M059J (cell line): ENCODE measurements around the gene MFAP1. TPM values are rescaled to one million over a fixed set of nuclear protein-coding genes. Genes with fewer than 3 reads are reported as not detected.
"Not testable (repeated sequence)": the region's sequence is repeated elsewhere in the genome, so short reads cannot be mapped to it uniquely, and the experiment has no call there.

Experiments
- DNase-seq: peaks from one replicate; pipeline ENCODE4 v3.0.0-alpha.2; 2012; ENCODE audit warnings: low read depth
- total RNA-seq: library from RNA; depleted of rRNA; stranded (reverse); fragments of >200 nt; shearing (Covaris generic); gene quantifications from 2 replicates; pipeline ENCODE4 v1.2.3, GENCODE V29; 2014; rRNA removed

Gene MFAP1
- total RNA-seq = 22.0 and 34.0 TPM in 2 replicates

DNA sequence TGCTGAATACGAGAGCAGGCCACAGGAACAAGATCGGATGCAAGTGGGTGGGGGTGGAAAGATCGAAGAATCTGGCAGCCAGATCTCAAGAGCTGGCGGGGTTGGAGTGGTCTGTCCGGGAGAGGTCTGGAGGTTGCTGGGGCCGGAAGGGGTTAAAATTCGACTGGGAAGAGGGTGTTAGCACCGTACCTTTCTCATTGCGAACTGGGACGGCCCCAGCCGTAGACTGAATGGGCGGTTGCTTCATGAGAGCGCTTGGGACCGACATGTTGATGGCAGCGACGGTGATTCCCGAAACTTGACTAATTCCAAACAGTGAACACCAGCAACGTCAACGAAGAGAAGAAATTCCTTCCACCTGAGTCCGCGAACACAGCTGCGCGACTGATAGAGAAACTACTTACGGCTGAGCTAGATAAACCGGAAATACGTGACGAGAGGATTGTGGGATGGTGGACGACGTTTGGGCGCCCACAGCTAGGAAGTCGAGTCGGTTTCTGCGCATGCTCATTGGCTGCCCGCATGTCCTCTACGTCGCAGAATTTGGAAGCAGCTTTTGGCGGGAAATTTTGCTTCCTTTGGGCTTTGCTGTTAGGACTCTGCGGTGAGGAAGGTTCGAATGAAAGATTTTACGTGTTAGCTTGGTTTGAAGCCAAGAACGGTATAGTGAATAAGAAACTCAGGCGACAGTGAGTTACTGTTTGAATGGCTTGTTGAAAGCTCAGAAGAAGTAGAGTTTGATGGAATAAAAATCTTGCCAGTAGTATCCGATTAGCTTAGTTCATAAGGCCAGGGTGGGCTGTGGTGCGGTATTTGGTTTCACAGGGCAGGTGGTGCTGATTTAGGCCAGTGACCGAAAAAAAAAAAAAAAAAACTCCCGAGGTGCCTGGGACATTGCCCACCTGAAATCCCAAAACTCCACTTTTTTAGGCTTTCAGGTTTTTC, at the start of gene MFAP1:
TSS of gene MFAP1 (minus strand) at position 389 of the 945 bp plus-strand sequence. CDS start at position 268, 121 bp downstream.
- DNase-seq = peak; percentile 97

- DNase-seq = no peak
These were observed 49.2 kb upstream of the MFAP1 start for GRCh38 chr15:43873651-43874050.

DNA sequence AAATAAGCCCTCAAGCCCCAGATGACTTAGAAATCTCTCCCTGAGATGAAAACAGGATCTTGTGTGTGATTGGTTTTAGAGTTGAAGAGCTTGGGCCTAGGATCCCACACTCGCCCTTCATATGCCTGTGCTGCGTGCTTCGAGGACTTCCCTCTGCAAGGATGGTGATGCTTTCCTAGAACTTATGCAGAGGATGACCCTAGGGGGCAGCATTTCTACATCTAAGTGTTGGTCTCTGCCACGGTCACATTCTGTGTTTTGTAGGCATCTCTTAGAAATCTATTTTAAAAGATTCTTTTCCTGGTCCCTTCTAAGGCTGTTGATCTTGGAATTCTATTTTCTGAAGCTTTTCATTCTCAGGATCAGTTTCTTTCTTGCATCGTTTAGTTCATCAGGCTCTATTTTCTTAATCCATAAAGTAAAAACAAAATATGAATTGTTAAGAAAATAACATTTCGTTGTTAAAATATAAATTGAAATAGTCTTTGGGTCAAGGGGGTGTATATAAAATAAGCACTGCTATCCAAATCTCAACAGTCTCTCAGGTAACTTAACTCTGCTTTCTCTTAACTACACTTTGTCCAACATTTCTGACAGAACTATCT, 48.0 kb upstream of the MFAP1 start:
- DNase-seq = peak; percentile 63

DNA sequence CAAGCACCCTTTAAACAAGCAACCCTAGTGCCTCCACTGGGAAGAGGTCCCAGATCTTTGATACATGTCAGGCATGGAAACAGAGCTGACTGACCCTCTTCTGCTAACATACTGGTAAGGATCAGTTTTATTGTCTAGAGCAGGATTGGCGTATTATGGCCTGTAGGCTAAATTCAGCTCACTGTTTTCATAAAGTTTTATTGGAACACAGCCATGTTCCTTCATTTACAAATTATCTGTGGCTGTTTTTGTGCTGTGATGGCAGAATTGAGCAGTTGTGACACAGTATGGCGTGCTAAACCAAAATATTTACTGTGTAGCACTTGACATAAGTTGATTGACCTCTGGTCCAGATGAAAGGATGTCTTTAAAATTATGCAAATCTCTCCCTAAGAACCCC, 47.3 kb upstream of the MFAP1 start:
- DNase-seq = no peak

DNA sequence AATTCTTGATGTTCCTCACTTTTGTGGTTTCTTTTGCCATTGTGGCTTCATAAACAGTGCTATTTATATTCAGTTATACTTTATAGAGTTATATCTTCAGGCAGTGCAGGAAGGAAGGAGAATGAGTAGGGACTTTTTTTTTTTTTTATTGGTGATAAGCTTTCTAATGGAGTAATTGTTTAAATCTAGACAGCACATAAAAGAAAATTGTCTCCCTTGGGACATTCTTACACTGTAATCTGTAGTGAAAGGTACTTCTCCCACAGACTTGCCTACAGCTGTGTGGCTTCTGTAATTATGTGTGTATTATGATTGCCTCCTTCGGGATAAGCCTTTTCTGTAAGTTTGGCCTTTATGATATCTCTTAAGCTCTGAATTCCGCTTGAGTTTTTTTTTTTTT, 43.9 kb upstream of the MFAP1 start:
- DNase-seq = no peak

GRCh38 chr15:43867096-43867495, 42.6 kb upstream of the MFAP1 start:
- DNase-seq = no peak

DNA sequence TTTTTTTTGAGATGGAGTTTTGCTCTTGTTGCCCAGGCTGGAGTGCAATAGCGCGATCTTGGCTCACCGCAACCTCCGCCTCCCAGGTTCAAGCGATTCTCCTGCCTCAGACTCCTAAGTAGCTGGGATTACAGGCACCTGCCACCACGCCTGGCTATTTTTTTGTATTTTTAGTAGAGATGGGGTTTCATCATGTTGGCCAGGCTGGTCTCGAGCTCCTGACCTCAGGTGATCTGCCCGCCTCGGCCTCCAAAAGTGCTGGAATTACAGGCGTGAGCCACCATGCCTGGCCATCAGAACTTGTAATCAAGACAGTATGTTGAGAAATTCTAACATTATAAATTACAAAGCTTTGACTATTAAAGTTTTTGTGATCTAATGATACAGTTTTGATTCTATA, 42.1 kb upstream of the MFAP1 start:
- DNase-seq = not testable (repeated sequence)

GRCh38 chr15:43859546-43859945, 35.1 kb upstream of the MFAP1 start:
- DNase-seq = no peak

DNA sequence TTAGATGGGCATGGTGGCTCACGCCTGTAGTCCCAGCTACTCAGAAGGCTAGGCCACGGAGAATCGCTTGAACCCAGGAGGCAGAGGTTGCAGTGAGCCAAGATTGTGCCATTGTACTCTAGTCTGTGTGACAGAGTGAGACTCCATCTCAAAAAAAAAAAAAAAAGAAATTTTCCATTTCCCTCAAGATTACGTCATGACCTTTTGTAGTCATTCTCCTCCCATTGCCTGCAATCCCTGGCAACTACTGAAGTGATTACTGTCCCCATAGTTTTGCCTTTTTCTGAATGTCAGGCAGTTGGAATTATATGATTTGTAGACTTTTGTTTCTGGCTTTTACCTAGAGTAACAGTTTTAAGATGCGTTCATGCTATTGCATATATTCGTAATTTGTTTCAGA, 30.3 kb upstream of the MFAP1 start:
- peak; percentile 4 for DNase-seq

DNA sequence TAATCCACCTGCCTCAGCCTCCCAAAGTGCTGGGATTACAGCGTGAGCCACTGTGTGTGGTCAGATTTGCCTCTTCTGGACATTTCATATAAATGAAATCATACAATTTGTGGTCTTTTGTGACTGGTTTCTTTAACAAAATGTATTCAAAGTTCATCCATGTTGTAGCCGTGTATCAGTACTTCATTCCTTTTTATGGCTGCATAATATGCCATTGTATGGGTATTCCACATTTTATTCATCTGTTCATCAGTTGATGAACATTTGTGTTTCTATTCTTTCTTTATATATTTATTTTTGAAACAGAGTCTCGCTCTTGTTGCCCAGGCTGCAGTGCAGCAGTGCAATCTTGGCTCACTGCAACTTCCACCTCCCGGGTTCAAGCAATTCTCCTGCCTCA, 28.1 kb upstream of the MFAP1 start:
- DNase-seq = no peak

DNA sequence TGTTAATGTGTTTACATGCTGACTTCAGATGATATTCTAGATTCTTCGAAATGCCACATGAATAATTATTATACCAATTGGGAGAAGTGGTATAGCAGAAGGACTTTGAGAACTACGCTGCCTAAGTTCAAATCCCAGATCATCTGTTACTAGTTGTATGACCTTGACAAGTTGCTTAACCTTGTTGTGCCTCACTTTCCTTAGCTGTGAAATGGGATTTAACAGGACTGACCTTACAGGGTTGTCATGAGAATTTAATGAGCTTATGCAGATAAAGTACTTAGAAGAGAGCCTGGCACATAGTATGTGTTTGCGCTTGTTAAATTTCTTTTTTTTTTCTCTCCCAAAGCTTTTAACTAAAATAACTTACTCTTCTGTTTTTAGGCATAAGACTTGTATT, 26.8 kb upstream of the MFAP1 start:
- DNase-seq = no peak

- DNase-seq = no peak
These were observed 20.9 kb upstream of the MFAP1 start for GRCh38 chr15:43845421-43845820.

DNA sequence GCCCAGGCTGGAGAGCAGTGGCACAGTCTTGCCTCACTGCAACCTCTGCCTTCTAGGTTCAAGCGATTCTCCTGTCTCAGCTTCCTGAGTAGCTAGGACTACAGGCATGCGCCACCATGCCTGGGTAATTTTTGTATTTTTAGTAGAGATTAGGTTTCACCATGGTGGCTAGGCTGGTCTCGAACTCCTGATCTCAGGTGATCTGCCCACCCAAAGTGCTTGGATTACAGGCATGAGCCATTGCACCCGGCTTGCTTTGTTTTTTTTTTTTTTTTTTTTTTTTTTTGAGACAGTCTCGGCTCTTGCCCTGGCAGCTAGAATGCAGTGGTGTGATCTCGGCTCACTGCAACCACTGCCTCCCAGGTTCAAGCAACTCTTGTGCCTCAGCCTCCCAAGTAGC, 8.0 kb upstream of the MFAP1 start:
- not testable (repeated sequence) for DNase-seq

- DNase-seq = not testable (repeated sequence)
These were observed 7.1 kb upstream of the MFAP1 start for GRCh38 chr15:43831519-43832052.

GRCh38 chr15:43830691-43831275, 6.3 kb upstream of the MFAP1 start:
- not testable (repeated sequence) for DNase-seq

DNA sequence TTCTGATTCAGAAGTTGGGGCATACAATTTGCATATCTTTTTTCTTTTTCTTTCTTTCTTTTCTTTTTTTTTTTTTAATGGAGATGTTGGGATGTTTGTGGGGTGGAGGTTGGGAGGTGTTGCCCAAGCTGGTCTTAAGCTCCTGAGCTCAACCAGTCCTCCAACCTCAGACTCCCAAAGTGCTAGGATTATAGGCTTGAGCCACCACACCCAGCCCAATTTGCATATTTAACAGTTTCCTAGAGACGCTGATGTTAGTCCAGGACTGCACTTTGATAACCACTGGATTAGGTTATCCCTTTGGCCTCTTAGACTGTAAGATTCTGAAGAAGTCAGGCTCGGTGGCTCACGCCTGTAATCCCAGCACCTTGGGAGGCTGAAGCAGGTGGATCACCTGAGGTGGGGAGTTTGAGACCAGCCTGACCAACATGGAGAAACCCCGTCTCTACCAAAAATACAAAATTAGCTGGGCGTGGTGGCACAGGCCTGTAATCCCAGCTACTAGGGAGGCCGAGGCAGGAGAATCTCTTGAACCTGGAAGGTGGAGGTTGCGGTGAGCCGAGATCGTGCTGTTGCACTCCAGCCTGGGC, 5.6 kb upstream of the MFAP1 start:
- DNase-seq = not testable (repeated sequence)

DNA sequence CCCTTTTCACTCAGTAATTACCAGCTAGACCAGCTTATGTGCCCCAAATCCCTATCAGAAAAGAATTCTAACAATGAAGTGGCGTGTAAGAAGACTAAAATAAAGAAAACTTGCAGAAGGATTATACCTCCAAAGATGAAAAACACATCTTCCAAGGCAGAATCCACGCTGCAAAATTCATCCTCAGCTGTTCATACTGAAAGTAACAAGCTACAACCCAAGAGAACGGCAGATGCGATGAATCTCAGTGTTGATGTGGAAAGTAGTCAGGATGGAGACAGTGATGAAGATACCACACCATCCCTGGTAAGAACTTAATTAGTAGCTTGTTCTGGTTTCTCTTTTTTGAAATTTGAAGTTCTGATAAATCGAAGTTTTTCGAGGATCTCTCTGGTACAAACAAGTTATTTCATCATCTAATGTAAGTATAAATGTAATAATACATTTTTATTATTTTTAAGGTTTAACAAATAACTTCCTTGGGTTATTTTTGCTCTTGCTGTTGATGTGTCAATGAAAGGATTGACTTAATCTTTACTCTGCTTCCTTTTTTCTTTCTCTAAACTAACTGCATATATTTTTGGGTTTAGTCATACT, 3.7 kb upstream of the MFAP1 start:
- DNase-seq = peak; percentile 28

- DNase-seq = peak; percentile 88
These were observed 2.2 kb upstream of the MFAP1 start, which contains the start of gene WDR76 for GRCh38 chr15:43826508-43827341. Gene WDR76 (plus strand): TSS chr15:43827002. CDS start chr15:43827033, 31 bp downstream.

- DNase-seq = no peak
These were observed 1.6 kb upstream of the MFAP1 start for GRCh38 chr15:43826029-43826507.

DNA sequence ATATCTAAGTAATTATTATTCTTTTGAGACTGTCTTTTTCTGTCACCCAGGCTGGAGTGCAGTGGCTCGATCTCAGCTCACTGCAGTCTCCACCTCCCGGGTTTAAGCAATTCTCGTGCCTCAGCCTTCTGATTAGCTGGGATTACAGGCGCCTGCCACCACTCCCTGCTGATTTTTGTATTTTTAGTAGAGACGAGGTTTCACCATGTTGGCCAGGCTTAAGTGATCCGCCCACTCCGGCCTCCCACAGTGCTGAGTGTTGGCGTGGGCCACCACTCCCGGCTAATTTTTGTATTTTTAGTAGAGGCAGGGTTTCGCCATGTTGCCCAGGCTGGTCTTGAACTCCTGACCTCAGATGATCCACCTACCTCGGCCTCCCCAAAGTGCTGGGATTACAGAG, 815 bp upstream of the MFAP1 start:
- not testable (repeated sequence) for DNase-seq
